PC-9 (cell line): Measurements from ENCODE around the gene DLGAP4.
"Not testable (repeated sequence)": the region's sequence is repeated elsewhere in the genome, so short reads cannot be mapped to it uniquely, and the experiment has no call there.

Source experiments
- CTCF ChIP-seq: fragments of 200-600 bp; sonication (generic); conservative IDR thresholded peaks from 2 replicates; pipeline ENCODE4 v1.6.1; 2017; ENCODE audit warnings: mixed run types, antibody characterized with exemption, mild to moderate bottlenecking, moderate library complexity
- EZH2 ChIP-seq: fragments of 200-600 bp; sonication (generic); IDR thresholded peaks from 2 replicates; pipeline ENCODE4 v1.8.0; 2017; ENCODE audit warnings: antibody characterized with exemption, low read depth

GRCh38 chr20:36564726-36565121 lies 258.6 kb downstream of the DLGAP4 start:
- TF ChIP-seq CTCF, EZH2: not testable (repeated sequence)
